GM21423 (cell line): ENCODE data around the gene UNC13C.

Experiments
- ATAC-seq: cut with Tn5 transposase; IDR thresholded peaks from one replicate; pipeline ENCODE4 v1.9.1; 2021; ENCODE audit warnings: mild to moderate bottlenecking, moderate library complexity; ENCODE audit not compliant: unreplicated experiment

UNC13C gene

GRCh38 chr15:54619180-54619579, 640.9 kb downstream of the UNC13C start:
- no peak for ATAC-seq

- ATAC-seq = no peak
Measured at GRCh38 chr15:54620916-54621315, 642.7 kb downstream of the UNC13C start.

GRCh38 chr15:54636147-54636546, 657.9 kb downstream of the UNC13C start:
- ATAC-seq = no peak

- ATAC-seq = no peak
Measured at GRCh38 chr15:54638666-54639065, 660.4 kb downstream of the UNC13C start.

- no peak for ATAC-seq
Measured at GRCh38 chr15:54640873-54641272, 662.6 kb downstream of the UNC13C start.

- ATAC-seq = no peak
Measured at GRCh38 chr15:54644796-54645195, 666.6 kb downstream of the UNC13C start.

GRCh38 chr15:54659646-54660045, 681.4 kb downstream of the UNC13C start:
- no peak for ATAC-seq

GRCh38 chr15:54660356-54660755, 682.1 kb downstream of the UNC13C start:
- ATAC-seq = no peak

GRCh38 chr15:54675241-54675640, 697.0 kb downstream of the UNC13C start:
- ATAC-seq = no peak

- peak; percentile 94 for ATAC-seq
Measured at GRCh38 chr15:54681584-54681983, 703.3 kb downstream of the UNC13C start.
